Peyer's patch (tissue), 4 donors: ENCODE measurements around the gene TBX3.

Source experiments
- POLR2A ChIP-seq, 2 donors: fragments of 450-650 bp; IDR thresholded peaks; one replicate each; pipeline ENCODE4 v1.5.1; 2017; ENCODE audit warnings: antibody characterized with exemption in 2 of 2, mild to moderate bottlenecking in 2 of 2, moderate library complexity in 2 of 2
- TF ChIP-seq, protein P1 (sequence below), 6 experiments: fragments of 450-650 bp in 4 of 6; fragments of 200-600 bp in 2 of 6; sonication (generic) in 1 of 6; IDR thresholded peaks; one replicate each; pipeline ENCODE4 v1.5.1; 2017 to 2019; ENCODE audit warnings: antibody characterized with exemption in 6 of 6, mild to moderate bottlenecking in 3 of 6, moderate library complexity in 1 of 6

GRCh38 chr12:114682785-114683708 is 928 bp downstream of the TBX3 start:
- TF ChIP-seq, protein P1, sequence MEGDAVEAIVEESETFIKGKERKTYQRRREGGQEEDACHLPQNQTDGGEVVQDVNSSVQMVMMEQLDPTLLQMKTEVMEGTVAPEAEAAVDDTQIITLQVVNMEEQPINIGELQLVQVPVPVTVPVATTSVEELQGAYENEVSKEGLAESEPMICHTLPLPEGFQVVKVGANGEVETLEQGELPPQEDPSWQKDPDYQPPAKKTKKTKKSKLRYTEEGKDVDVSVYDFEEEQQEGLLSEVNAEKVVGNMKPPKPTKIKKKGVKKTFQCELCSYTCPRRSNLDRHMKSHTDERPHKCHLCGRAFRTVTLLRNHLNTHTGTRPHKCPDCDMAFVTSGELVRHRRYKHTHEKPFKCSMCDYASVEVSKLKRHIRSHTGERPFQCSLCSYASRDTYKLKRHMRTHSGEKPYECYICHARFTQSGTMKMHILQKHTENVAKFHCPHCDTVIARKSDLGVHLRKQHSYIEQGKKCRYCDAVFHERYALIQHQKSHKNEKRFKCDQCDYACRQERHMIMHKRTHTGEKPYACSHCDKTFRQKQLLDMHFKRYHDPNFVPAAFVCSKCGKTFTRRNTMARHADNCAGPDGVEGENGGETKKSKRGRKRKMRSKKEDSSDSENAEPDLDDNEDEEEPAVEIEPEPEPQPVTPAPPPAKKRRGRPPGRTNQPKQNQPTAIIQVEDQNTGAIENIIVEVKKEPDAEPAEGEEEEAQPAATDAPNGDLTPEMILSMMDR (IDR thresholded peaks at IDR 0.05): peak in 2 of 6 experiments; percentile 2 to 21
- TF ChIP-seq POLR2A (IDR thresholded peaks at IDR 0.05): no peak
